GM18519 (cell line): ENCODE measurements around the gene ANKFN1.
"Not testable (repeated sequence)": the region's sequence is repeated elsewhere in the genome, so short reads cannot be mapped to it uniquely, and the experiment has no call there.

Experiments
- ATAC-seq: cut with Tn5 transposase; IDR thresholded peaks from one replicate; pipeline ENCODE4 v1.9.1; 2021; ENCODE audit warnings: mild to moderate bottlenecking, moderate library complexity; ENCODE audit not compliant: unreplicated experiment, low FRiP score

Gene ANKFN1

DNA sequence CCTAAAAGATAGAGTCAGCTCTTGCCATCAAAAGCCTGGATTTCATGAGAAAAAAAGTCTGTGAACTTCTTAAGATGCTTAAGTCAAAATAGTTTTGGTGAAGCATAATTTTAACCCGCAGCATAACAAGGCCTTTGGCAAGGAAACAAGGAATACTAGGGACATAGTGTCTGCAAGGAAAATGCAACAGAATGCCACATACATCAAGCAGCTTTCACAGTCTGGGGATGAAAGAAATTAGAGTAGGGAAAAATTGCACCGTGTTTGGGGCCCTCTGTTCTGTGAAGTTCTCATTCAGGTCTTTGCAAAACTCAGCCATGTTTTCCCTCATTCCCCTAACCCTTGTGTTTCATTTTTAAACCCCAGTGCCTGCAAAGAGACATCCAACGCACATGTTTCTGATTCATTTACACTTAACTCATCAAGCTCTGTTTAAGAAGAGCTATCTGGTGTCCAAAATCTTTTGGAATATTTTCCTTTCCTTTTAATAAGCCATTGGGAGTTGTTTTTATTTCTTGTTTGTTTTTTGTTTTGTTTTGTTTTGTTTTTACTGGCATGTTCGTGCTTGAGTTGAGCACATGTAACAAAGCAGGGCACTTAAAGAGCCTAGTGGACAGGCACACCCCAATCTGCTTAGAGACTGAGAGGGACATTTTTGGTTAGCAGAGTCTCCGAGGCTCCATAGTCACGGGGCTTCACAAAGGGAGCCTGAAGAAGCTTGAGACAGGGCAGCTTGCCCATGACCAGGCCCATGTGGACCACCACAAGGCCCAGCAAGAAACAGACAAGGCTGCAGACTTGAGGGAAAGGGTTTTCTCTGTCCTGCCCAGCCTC lies 116.5 kb downstream of the ANKFN1 start:
- ATAC-seq: no peak

DNA sequence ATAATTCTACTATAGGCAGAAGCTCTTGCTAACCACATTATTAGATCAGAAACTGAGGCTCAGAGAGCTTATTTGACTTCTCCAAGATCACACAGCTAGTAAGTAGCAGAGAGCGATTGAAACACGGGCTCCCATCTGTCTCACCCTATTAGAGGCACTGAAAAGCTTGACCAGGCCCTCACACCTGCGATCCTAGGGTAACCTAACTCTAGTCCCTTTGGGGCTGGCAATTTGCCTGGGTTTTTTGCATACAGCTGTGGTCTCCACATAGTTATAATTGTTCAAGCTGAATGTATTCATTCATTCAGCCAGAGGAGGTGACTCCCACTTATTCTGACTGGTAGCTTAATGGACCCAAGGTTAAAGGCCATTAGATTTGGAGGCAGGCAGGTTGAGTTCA lies 121.2 kb downstream of the ANKFN1 start:
- ATAC-seq: no peak

GRCh38 chr17:56284482-56284881 lies 131.2 kb downstream of the ANKFN1 start:
- ATAC-seq: no peak

DNA sequence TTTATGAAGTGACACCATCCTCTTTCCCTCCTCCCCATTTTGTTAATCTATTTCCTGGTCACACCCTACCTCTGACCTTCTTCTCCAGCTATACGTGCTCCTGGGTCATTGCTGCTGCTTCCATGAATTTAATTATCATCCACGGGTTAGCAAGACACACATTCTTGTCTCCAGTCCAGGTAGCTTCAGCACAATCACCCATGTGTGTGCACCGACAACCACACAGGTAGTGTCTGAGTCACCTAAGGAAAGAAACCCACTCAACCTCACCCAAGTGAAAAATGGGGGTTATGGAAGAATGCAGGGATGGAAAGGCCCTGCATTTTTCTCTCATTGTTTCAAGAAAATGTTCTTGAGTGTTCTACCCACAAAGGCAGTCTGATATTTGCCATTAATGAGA lies 135.5 kb downstream of the ANKFN1 start:
- ATAC-seq: not testable (repeated sequence)

DNA sequence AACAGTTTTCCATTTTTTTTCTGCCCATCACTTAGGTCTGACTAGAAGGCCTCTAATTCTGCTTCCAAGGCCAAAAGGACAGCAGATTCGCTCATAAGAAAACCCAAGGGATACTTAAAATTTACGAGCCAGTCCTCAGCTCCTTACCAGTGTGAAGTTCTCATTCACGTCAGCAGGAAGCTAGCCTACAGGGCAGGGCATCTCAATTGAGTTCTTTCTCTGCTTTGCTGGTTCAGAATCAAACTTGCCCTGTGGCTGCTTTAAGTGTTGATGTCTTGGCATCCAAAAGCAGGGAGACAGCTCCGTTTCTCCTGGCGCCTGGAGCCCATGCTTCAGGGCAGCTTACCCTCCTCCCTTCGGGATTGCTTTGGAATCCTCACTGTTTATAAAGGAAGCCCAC lies 136.0 kb downstream of the ANKFN1 start:
- no peak for ATAC-seq

GRCh38 chr17:56290101-56290801 lies 137.0 kb downstream of the ANKFN1 start:
- no peak for ATAC-seq

DNA sequence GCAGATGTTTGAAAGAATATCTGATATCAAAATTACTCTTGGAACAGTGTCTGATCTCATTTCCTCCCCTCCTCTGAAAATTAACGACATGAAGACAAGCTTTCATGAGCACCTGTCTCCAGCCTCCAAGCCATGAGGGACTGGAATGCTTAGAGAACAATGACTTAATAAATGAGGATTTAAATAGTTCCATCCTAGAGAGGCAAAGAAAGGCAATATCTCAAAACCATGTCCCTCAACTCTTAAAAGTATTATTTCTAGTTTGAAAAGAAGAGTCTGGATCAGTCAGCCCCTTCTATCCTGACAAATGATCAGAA lies 137.5 kb downstream of the ANKFN1 start:
- ATAC-seq: no peak

DNA sequence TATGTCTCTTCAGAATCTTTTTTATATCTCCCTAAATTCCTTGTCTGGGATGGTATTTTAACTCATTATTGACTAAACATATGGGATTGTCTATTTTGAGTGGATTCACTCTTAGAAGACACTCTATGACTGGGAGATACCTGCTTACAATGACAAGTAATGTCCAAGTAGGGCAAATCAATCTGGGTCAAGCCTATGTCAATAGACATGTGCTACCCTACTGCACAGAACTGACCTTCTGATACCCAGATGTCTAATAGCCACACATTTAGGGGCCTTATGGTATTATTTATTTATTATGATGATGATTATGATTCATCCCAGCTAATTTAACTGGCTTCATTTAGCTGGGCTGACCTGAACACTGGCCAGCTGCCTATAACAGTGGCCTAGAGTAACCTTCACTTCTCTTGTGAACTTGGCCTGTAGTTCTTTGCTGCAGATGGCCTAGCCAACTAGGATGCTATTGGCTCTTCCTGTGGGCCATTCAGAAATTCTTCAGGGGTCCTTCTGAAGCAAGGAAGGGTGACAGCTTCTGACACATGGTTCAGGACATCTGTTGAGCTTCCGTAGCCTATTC lies 138.0 kb downstream of the ANKFN1 start:
- ATAC-seq: no peak

DNA sequence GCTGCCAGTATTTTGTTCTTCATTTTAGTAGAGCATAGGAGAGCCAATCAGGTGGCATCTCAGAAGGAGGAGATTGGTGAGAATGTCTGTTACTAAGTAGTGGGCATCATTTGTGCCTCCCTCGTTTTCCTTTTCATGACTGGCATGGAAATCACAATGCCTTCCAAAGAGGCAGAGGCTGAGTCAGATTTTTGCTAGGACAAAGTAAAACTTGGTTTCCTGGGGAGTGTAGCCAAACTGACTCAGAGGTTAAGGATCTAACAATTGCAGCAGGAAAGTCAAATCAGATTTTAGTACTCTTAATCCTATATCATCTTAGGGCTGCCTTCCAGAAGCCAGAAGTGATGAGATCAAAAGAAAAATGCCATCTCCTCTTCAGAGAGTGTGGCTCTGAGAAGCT lies 138.7 kb downstream of the ANKFN1 start:
- ATAC-seq: no peak

DNA sequence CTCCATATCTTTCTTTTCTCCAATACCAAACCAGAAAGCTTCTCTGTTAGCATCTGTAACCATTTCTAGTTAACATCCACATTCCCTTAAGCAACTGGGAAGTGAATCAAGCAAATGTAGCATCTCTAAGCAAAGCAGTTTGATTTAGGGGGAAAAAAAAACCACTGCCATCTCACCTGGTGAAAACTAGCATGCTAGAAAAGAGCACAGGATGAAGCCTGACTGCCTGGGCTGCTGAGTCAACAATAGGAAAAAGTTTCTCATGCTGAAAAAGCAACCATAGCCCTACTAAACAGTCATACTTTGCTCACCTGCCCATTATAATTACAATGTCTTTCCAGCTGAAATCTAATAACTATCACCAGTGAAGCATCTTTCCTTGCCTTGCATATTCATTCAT lies 139.3 kb downstream of the ANKFN1 start:
- ATAC-seq: no peak

- ATAC-seq: no peak
These were observed 143.9 kb downstream of the ANKFN1 start for GRCh38 chr17:56297184-56297583.

DNA sequence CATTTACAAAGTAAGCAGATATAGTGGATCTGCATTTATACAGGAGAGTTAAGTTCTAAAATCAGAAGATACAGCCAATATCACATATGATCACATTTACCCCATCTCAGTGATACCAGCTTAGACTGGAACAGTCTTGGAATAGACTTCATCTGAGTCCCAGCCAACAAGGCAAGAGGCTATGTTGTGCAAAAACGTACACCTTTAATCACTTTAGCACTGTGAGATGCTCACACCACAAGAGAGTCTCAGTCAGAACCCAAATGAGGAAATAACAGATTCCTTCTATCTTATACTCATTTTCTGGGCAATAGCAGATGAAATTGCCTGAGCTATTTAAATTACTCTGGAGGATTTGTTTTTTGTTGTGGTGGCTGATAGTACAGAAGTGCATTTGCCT lies 145.6 kb downstream of the ANKFN1 start:
- ATAC-seq: no peak

DNA sequence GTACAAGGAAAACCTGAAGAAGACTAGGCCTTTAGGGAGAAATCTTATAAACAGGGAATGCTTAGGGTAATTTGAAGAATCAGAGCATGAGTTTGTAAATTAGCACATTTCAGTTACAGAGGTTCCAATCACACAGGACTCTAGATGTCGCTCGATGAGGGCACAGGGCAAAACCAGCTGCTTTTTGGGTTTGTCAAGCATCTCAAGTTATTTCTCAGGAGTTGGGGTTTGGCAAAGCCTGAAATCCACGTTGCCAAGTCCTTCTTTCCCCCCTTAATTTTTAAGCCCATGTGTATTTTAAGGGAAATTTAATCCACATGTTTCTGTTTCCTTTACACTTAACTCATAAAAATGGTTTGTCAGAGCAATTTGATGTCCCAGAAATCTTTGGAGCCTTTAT lies 146.9 kb downstream of the ANKFN1 start:
- no peak for ATAC-seq

GRCh38 chr17:56305007-56305406 lies 151.7 kb downstream of the ANKFN1 start:
- no peak for ATAC-seq

- no peak for ATAC-seq
These were observed 156.6 kb downstream of the ANKFN1 start for GRCh38 chr17:56309897-56310296.

- ATAC-seq: no peak
These were observed 157.5 kb downstream of the ANKFN1 start for GRCh38 chr17:56310782-56311181.

GRCh38 chr17:56313201-56313600 lies 159.9 kb downstream of the ANKFN1 start:
- ATAC-seq: no peak

DNA sequence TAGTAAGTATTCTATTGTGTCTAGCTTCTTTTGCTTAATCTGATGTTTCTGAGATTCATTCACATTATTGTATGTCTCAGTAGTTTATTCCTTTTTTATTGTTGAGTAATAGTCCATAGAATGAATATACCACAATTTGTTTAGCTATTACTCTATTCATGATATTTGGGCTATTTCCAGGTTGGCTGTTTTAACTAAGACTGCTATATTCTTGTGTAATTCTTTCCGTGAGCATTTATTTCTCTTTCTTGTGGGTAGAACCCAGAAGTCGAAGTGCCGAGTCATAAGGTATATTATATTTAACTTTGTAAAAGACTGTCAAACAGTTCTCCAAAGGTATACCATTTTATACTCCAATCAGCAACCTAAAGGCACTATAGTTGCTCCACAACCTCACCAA lies 160.8 kb downstream of the ANKFN1 start:
- ATAC-seq: no peak

DNA sequence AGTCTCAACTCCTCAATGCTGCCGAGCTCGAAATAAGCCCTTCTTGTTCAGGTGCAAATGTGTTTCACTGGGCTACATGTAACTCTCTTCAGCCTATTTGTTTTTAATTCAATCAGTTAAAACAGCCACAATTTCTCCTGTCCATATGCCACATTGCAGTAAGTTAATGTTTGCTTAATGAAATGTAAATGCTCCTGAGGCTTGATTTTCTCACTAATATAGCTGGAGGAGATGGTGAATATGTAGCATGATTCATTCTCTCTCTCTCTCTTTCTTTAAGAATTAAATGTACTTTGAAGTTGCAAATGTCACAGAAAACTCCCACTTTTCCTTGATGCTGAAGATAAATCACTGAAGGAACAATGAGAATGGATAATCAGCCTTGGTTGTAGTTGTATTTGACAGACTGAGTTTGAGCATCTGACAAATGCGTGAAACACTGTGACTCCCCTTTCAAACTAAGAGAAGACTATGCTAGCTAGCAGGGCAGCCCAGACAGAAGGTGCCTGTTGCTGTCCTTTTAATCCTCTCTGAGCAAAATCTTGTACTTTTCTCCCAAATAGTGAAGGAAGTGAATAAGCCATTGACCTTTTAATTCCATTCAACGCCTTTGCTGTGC lies 161.8 kb downstream of the ANKFN1 start:
- ATAC-seq: no peak

GRCh38 chr17:56316604-56317003 lies 163.3 kb downstream of the ANKFN1 start:
- no peak for ATAC-seq
